AG10803 (cell line): Measurements from ENCODE around the gene NEO1.

Experiments
- DNase-seq: peaks from one replicate; pipeline ENCODE4 v3.0.0; 2010; ENCODE audit warnings: low read depth
- H3K4me3 ChIP-seq: 2 replicates; pipeline ENCODE4 v1.5.1; 2011; ENCODE audit warnings: mild to moderate bottlenecking, low read length, control low read depth
- TF ChIP-seq, protein P1 (sequence below): conservative IDR thresholded peaks from 2 replicates; pipeline ENCODE4 v1.5.1; 2011; ENCODE audit warnings: mild to moderate bottlenecking, low read length, control low read depth, inconsistent platforms

The NEO1 gene

DNA sequence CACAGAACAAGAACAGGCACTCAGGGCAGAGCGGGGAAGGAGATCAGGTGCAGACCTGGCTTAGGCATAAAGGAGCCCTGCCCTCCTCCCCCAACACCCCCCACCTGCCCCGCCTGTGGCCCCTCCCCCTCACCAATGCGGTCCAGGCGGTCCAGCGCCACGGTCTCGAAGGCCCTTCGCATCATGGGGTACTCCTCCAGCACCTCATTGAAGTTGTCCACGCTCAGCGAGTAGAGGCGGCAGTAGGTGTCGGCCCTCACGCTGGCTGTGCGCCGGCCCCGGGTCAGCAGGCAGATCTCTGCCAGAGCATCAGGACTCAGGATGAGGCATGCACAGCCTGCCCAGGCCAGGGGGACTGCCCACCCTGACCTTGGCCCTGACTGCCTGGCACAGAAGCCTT, 271.7 kb downstream of the NEO1 start:
- no peak for DNase-seq
- TF ChIP-seq, protein P1, sequence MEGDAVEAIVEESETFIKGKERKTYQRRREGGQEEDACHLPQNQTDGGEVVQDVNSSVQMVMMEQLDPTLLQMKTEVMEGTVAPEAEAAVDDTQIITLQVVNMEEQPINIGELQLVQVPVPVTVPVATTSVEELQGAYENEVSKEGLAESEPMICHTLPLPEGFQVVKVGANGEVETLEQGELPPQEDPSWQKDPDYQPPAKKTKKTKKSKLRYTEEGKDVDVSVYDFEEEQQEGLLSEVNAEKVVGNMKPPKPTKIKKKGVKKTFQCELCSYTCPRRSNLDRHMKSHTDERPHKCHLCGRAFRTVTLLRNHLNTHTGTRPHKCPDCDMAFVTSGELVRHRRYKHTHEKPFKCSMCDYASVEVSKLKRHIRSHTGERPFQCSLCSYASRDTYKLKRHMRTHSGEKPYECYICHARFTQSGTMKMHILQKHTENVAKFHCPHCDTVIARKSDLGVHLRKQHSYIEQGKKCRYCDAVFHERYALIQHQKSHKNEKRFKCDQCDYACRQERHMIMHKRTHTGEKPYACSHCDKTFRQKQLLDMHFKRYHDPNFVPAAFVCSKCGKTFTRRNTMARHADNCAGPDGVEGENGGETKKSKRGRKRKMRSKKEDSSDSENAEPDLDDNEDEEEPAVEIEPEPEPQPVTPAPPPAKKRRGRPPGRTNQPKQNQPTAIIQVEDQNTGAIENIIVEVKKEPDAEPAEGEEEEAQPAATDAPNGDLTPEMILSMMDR, result no peak
- H3K4me3 ChIP-seq, result no peak overlapping the region

DNA sequence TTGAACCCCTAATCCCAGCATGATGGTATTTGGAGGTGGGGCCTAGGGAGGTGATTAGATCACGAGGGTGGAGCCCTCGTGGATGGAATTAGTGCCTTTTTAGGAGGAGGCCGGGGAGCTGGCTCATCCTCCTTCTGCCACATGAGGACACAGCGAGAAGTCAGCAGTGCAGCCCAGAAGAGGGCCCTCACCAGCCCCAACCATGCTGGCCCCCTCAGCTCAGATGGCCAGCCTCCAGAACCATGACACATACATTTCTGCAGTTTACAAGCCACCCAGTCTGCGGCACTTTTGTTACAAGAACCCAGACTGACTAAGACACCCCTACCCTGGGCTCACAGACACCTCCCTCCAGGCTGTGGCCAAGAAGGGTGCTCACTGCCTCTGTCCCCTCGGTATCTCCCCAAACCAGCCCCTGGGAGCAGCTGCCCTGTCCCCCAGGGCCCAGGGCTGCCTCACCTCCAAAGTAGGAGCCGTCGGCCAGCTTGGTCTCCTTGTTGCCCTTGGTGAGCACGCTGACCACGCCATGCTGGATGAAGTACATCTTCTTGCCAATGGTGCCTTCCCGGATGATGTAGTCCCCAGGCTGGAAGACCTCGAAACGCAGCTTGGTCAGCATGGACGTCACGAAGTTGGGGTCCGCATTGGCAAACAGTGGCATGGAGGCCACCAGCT, 272.4 kb downstream of the NEO1 start:
- no peak for DNase-seq
- H3K4me3 ChIP-seq, result no peak overlapping the region
- TF ChIP-seq, protein P1, result no peak

DNA sequence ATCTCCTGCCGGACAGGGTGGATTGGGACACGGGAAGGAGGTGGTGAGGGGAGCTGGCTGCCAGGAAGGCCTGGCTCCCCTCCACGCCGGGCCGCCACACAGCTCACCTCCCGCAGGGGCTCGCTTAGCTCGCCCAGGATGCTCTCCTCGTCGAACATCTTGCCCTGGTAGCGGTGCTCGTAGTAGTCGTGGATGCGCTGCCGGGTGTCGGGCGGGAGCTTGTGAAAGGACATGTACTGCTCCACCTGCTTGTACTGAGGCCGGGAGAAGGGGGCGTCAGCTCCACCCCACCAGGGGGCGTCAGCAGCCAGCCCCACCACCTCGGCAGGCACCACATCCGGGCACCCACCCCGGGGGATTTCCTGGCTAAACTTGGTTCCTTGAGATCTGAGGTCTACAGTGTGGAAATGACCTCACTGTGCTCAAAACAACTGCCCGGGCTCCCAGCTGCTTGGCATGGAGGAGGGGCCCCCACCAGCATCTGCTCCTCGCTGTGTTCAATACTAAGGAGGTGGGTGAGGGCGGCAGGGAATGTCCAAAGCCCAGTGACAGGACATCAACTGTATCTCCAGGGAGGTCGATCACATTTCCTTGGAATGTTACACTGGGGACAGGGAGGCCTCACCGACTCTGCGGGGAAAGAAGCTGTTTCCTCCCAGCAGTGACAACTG, 273.1 kb downstream of the NEO1 start:
- no peak for DNase-seq
- TF ChIP-seq, protein P1, result no peak
- no peak overlapping the region for H3K4me3 ChIP-seq

DNA sequence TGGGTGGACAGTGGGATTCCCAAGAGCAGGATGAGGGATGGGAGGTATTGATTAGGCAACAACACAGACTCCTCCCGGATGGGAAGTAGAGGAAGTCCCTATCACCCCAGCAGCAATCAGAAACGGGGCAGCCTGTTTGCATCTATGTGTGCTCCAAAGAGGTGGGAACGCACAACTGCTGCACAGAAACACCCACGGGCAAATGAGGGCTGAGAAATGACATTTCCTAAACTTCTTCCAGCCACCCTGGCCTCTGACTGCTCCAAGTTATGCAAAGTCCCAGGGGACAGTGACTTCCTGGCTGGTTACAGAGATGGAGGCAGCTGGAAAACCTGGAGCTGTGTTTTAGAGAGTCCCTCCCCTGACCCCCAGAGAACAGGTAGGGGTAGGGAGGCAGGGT, 273.9 kb downstream of the NEO1 start:
- no peak for DNase-seq
- TF ChIP-seq, protein P1, result no peak
- H3K4me3 ChIP-seq, result no peak overlapping the region

DNA sequence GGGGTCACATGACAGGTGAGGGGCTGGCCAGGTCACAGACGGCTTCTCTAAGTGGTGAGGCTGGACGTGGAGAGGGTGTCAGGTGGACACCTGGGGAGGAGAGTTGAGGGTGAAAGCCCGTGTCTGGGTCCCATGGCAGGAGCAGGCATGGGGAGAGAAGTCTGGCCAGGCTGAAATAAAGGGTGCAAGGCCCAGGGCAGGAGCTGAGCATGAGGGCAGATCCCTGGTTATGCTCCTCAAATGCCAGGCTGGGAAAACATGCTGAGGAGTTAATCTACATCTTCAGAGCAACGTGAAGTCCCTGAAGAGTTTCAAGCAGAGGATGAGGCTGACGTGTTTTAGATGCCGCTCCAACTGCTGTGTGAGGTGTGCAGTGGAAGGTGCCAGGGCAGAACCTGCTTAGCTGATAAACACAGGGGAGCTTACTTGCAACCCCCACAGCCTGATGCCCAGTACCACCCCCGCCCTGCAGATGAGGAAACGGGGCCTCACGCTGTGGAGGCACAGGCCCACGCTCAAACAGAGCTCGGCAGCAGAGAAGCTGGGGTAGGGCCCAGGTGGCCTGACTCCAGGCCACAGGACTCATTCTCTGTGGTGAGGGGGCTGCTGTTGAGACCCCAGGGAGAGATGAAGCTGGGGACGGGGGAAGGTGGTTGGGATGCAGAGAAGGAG, 276.0 kb downstream of the NEO1 start:
- TF ChIP-seq, protein P1, result no peak
- H3K4me3 ChIP-seq, result no peak overlapping the region
- no peak for DNase-seq

DNA sequence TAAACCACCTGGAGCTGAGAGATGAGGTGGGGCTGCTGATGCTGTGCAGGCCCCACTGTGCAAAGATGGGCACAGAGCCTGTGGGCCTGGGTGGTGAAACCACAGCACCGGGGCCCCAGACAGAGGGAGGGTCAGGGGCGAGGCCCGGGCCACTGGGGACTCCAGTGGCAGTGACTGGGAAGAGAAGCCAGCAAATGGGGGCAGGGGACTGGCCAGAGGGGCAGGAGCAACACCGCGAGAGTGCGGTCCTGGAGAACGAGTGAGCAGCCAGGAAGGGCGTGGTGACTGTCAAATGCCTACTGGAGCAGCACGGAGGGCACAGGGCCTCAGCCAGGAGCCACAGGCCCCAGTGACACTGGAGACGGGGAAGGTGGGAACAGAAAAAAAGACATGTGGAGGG, 276.7 kb downstream of the NEO1 start:
- TF ChIP-seq, protein P1, result no peak
- DNase-seq, result no peak
- H3K4me3 ChIP-seq, result no peak overlapping the region
